ENCODE data around the gene MRPL12. TPM values are rescaled to one million over a fixed set of nuclear protein-coding genes. Genes with fewer than 3 reads are reported as not detected.

MRPL12 gene
- total and polyA plus RNA-seq, 2 of the 13 experiments (the other 11 are each of a cell fraction or from before 2014, with no cell fraction given): 39.1 to 94.1 TPM

DNA sequence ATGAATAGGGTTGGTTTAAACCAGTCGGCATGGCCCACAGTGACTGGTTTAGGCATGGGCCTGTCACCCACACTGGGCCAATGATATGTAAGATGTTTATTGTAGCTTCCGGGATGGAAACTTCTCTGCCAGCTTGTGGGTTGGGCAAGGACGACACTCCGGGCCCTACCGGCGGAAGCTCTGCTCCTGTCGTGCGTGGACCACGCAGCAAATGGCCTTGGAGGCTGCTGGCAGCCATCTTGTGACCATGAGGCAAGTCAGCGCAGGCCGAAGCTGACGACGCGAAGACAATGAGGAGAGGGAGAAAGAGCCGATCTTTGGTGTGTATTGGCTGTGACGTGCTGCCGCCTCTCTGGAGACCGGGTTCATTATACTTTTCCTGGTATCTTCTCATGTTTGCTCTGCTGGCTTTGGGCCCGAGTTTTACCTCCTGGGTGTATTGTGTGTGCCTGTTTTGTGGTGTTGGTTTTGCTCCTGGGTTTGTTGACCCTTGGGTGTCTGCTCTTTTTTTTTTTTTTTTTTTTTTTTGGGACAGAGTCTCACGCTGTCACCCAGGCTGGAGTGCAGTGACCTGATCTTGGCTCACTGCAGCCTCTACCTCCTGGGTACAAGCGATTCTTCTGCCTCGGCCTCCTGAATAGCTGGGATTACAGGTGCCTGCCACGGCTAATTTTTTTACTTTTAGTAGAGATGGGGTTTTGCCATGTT, 24.3 kb downstream of the MRPL12 start (continued):
- TF ChIP-seq CTCF (CRISPR knock-in tag; IDR thresholded peaks at IDR 0.05): peak; percentile 40
- no peak for TF ChIP-seq HHEX (CRISPR knock-in tag; IDR thresholded peaks at IDR 0.05)
- no peak for TF ChIP-seq FIP1L1 (IDR thresholded peaks at IDR 0.05; ENCODE audit: borderline replicate concordance, insufficient read depth, low read depth, low read length)
- TF ChIP-seq, protein P1, sequence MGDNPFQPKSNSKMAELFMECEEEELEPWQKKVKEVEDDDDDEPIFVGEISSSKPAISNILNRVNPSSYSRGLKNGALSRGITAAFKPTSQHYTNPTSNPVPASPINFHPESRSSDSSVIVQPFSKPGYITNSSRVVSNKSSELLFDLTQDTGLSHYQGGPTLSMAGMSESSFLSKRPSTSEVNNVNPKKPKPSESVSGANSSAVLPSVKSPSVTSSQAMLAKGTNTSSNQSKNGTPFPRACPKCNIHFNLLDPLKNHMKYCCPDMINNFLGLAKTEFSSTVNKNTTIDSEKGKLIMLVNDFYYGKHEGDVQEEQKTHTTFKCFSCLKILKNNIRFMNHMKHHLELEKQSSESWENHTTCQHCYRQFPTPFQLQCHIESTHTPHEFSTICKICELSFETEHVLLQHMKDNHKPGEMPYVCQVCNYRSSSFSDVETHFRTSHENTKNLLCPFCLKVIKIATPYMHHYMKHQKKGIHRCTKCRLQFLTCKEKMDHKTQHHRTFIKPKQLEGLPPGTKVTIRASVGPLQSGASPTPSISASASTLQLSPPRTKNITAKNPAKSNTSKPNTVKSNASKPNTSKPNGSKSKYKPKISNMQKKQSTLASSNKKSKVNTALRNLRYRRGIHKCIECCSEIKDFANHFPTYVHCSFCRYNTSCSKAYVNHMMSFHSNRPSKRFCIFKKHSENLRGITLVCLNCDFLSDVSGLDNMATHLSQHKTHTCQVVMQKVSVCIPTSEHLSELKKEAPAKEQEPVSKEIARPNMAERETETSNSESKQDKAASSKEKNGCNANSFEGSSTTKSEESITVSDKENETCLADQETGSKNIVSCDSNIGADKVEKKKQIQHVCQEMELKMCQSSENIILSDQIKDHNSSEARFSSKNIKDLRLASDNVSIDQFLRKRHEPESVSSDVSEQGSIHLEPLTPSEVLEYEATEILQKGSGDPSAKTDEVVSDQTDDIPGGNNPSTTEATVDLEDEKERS (CRISPR knock-in tag; IDR thresholded peaks at IDR 0.05): peak; percentile 99
- peak; percentile 94 for TF ChIP-seq ZNF770 (CRISPR knock-in tag; IDR thresholded peaks at IDR 0.05)
- TF ChIP-seq ZNF350 (CRISPR knock-in tag; IDR thresholded peaks at IDR 0.05; ENCODE audit: borderline replicate concordance, low read depth): peak; percentile 98
- no peak for TF ChIP-seq ZSCAN30 (CRISPR knock-in tag; IDR thresholded peaks at IDR 0.05)
- no peak for TF ChIP-seq KDM5A (IDR thresholded peaks at IDR 0.05; ENCODE audit: borderline replicate concordance, low read length)
- TF ChIP-seq, protein P2, sequence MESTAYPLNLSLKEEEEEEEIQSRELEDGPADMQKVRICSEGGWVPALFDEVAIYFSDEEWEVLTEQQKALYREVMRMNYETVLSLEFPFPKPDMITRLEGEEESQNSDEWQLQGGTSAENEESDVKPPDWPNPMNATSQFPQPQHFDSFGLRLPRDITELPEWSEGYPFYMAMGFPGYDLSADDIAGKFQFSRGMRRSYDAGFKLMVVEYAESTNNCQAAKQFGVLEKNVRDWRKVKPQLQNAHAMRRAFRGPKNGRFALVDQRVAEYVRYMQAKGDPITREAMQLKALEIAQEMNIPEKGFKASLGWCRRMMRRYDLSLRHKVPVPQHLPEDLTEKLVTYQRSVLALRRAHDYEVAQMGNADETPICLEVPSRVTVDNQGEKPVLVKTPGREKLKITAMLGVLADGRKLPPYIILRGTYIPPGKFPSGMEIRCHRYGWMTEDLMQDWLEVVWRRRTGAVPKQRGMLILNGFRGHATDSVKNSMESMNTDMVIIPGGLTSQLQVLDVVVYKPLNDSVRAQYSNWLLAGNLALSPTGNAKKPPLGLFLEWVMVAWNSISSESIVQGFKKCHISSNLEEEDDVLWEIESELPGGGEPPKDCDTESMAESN (CRISPR knock-in tag; conservative IDR thresholded peaks at IDR 0.05): peak; percentile 98
- TF ChIP-seq, protein P3, sequence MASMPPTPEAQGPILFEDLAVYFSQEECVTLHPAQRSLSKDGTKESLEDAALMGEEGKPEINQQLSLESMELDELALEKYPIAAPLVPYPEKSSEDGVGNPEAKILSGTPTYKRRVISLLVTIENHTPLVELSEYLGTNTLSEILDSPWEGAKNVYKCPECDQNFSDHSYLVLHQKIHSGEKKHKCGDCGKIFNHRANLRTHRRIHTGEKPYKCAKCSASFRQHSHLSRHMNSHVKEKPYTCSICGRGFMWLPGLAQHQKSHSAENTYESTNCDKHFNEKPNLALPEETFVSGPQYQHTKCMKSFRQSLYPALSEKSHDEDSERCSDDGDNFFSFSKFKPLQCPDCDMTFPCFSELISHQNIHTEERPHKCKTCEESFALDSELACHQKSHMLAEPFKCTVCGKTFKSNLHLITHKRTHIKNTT (CRISPR knock-in tag; IDR thresholded peaks at IDR 0.05): no peak
- peak; percentile 98 for TF ChIP-seq ZFP41 (CRISPR knock-in tag; IDR thresholded peaks at IDR 0.05; ENCODE audit: borderline replicate concordance)
- TF ChIP-seq, protein P4, sequence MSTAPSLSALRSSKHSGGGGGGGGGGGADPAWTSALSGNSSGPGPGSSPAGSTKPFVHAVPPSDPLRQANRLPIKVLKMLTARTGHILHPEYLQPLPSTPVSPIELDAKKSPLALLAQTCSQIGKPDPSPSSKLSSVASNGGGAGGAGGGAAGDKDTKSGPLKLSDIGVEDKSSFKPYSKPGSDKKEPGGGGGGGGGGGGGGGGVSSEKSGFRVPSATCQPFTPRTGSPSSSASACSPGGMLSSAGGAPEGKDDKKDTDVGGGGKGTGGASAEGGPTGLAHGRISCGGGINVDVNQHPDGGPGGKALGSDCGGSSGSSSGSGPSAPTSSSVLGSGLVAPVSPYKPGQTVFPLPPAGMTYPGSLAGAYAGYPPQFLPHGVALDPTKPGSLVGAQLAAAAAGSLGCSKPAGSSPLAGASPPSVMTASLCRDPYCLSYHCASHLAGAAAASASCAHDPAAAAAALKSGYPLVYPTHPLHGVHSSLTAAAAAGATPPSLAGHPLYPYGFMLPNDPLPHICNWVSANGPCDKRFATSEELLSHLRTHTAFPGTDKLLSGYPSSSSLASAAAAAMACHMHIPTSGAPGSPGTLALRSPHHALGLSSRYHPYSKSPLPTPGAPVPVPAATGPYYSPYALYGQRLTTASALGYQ (CRISPR knock-in tag; IDR thresholded peaks at IDR 0.05): peak; percentile 84
- TF ChIP-seq RFXANK (CRISPR knock-in tag; IDR thresholded peaks at IDR 0.05): peak; percentile 91
- TF ChIP-seq FOXO1 (CRISPR knock-in tag; IDR thresholded peaks at IDR 0.05): peak; percentile 75; the same call in 1 of the 2 replicates
- TF ChIP-seq AGO2 (optimal IDR thresholded peaks at IDR 0.05; ENCODE audit: low read depth, low read length): no peak
- TF ChIP-seq DR1 (CRISPR knock-in tag; IDR thresholded peaks at IDR 0.05): peak; percentile 91

Data from HepG2 (cell line).